ENCODE data around the gene SS18L1. TPM values are rescaled to one million over a fixed set of nuclear protein-coding genes. Genes with fewer than 3 reads are reported as not detected.

The SS18L1 gene
- total and polyA plus RNA-seq, 10 of the 15 experiments (the other 5 are each of a cell fraction or from before 2014, with no cell fraction given) = 1.8 to 20.0 (median 6.6) TPM

DNA sequence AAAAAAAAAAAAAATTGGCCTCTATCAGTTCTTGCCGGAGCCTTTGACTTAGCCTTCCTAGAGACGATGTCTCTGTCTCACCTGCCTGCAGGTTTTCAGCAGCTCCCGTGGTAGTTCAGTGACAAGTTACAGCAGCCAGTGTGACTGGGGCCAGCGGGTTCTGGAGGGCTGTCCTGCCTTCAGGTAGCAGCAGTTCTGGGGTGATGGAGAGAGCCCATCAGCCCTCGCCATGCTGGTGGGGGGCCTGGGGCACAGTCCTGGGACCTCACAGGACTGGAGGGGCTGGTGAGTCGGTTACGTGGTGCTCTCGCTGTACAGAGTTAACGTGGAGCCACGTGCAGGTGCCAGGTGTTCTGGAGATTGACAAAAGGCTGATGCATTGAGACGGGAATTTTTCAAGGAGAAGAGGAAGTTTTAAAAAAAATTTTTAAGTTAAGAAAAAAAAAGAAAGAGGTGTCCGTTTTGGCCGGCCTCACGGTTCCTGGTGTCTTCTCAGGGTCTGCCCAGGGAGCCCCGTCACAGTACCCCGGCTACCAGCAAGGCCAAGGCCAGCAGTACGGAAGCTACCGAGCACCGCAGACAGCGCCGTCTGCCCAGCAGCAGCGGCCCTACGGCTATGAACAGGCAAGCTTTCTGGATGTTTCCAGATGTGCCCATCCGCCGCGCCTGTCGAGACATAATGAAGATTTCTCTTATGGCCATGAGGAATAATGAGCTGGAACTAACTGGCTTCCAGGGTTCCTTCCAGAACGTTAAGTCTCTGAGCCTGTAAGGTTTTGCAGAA lies 30.6 kb downstream of the SS18L1 start:
- intact Hi-C loops (cut with micrococcal nuclease; ENCODE audit: unreplicated experiment) (no loop called here), in situ Hi-C loops (cut with MboI) (no loop called here)
- Histone ChIP-seq H2AFZ (ENCODE audit: control insufficient read depth, low read depth, low read length) (no peak overlapping the region), H3K27me3 (replicated peaks in 1 of 2; ENCODE audit: control insufficient read depth in 2 of 2, insufficient read depth in 2 of 2, low read length in 1 of 2) (no peaks in the 10 kb centered on the region), H3K9me3 (replicated peaks; ENCODE audit: control insufficient read depth, insufficient read depth, low read length) (no peaks in the 10 kb centered on the region), H3K4me3 (no peak overlapping the region), H3K4me2 (ENCODE audit: control insufficient read depth, insufficient read depth) (no peak overlapping the region), H3K36me3 (ENCODE audit: control insufficient read depth in 2 of 2, insufficient read depth in 2 of 2, low read length in 1 of 2) (peaks cover 0 to 2% of the 10 kb centered on the region in 2 experiments; a peak in 3 of 4 replicates), H3K27ac (ENCODE audit: control insufficient read depth, insufficient read depth) (no peak overlapping the region), H3K9ac (ENCODE audit: control insufficient read depth, insufficient read depth, low read length) (no peak overlapping the region), H3K79me2 (ENCODE audit: control insufficient read depth, insufficient read depth, low read length) (no peaks in the 10 kb centered on the region), H4K20me1 (ENCODE audit: control insufficient read depth, insufficient read depth) (no peaks in the 10 kb centered on the region), H3K4me1 (ENCODE audit: control insufficient read depth, insufficient read depth, low read length) (no peaks in the 10 kb centered on the region)
- 95% methylated on average over 28 of the region's 28 CpGs for WGBS (ENCODE audit: insufficient coverage, insufficient replicate concordance, low lambda C conversion rate, missing lambda C conversion rate)
- ChIA-PET CTCF (no interaction called here), POLR2A (no interaction called here), RAD21 (ENCODE audit: unreplicated experiment) (no interaction called here), SMC1A (ENCODE audit: uncharacterized antibody, unreplicated experiment) (no interaction called here)
- TF ChIP-seq TAF1 (IDR thresholded peaks at IDR 0.05; ENCODE audit: borderline replicate concordance, low read depth, low read length) (no peak), WRNIP1 (IDR thresholded peaks at IDR 0.05; ENCODE audit: borderline replicate concordance, low read depth, low read length) (no peak), BCL11A (IDR thresholded peaks at IDR 0.05; ENCODE audit: low read depth, low read length) (no peak), TARDBP (IDR thresholded peaks at IDR 0.05; ENCODE audit: borderline replicate concordance) (no peak), CBFB (IDR thresholded peaks at IDR 0.05; ENCODE audit: low read depth) (no peak), SMARCA5 (IDR thresholded peaks at IDR 0.05) (no peak)
- FAIRE-seq (no peak), DNase-seq (ENCODE audit: low read depth, low spot score) (no peak), ATAC-seq (no peak)
- no TSS peak for BruUV-seq (replicated peaks)

DNA sequence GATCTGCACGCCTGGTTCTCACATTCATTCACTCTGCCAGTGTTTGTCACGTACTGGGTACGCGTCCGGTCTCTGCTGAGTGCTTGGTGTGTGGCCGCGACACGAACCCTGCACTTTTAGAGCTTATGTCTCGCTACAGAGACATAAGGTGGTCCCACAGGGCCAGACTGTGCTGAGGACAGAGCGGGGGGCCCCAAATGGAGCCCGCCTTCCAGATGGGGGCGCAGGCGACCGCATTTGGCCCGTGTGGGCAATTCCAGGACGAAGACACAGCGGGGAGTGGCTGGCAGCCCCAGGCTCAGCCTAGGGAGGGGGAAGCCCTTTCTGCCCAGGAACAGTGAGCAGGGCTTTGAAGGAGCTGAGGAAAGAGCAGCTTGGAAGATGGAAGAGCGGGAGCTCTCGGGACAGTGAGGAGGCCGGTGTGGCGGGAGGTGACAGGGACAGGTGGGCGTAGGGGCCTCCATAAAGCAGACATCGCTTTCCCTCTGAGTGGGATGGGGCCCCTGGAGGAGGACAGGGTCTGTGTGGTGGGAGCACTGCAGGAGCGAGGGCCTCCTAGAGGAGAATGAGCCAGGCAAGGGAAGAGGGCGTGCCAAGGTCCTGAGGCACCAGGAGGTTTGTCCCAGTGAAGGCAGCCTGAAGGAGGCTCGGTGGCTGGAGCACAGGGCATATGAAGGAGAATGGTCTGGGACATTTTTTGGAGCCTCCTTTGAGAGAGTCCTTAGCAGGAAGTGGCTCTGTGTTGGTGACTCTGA lies 31.5 kb downstream of the SS18L1 start:
- Histone ChIP-seq H3K79me2 (ENCODE audit: control insufficient read depth, insufficient read depth, low read length) (no peaks in the 10 kb centered on the region), H3K4me3 (no peak overlapping the region), H3K9ac (ENCODE audit: control insufficient read depth, insufficient read depth, low read length) (no peak overlapping the region), H4K20me1 (ENCODE audit: control insufficient read depth, insufficient read depth) (no peaks in the 10 kb centered on the region), H3K4me2 (ENCODE audit: control insufficient read depth, insufficient read depth) (no peak overlapping the region), H3K36me3 (ENCODE audit: control insufficient read depth in 2 of 2, insufficient read depth in 2 of 2, low read length in 1 of 2) (peaks cover 0 to 2% of the 10 kb centered on the region in 2 experiments; a peak in 3 of 4 replicates), H2AFZ (ENCODE audit: control insufficient read depth, low read depth, low read length) (no peak overlapping the region), H3K27ac (ENCODE audit: control insufficient read depth, insufficient read depth) (no peak overlapping the region), H3K4me1 (ENCODE audit: control insufficient read depth, insufficient read depth, low read length) (no peaks in the 10 kb centered on the region), H3K27me3 (replicated peaks in 1 of 2; ENCODE audit: control insufficient read depth in 2 of 2, insufficient read depth in 2 of 2, low read length in 1 of 2) (no peaks in the 10 kb centered on the region), H3K9me3 (replicated peaks; ENCODE audit: control insufficient read depth, insufficient read depth, low read length) (no peaks in the 10 kb centered on the region)
- ATAC-seq (no peak), DNase-seq (ENCODE audit: low read depth, low spot score) (no peak), FAIRE-seq (no peak)
- RAD21 ChIA-PET (ENCODE audit: unreplicated experiment) = no interaction called here
- intact Hi-C loops (cut with micrococcal nuclease; ENCODE audit: unreplicated experiment) (no loop called here), in situ Hi-C loops (cut with MboI) (no loop called here)
- 96% methylated on average over 25 of the region's 26 CpGs for WGBS (ENCODE audit: insufficient coverage, insufficient replicate concordance, low lambda C conversion rate, missing lambda C conversion rate)
- BruUV-seq (replicated peaks) = no TSS peak
- CTCF ChIA-PET = no interaction called here
- SMC1A ChIA-PET (ENCODE audit: uncharacterized antibody, unreplicated experiment) = no interaction called here
- POLR2A ChIA-PET = no interaction called here
- TF ChIP-seq BCL3 (IDR thresholded peaks at IDR 0.05; ENCODE audit: borderline replicate concordance, insufficient read depth, low read depth, low read length, poor library complexity, severe bottlenecking) = no peak
- TF ChIP-seq NFYB (IDR thresholded peaks at IDR 0.05; ENCODE audit: insufficient read depth, low read depth, low read length) = no peak
- TF ChIP-seq, protein P1, sequence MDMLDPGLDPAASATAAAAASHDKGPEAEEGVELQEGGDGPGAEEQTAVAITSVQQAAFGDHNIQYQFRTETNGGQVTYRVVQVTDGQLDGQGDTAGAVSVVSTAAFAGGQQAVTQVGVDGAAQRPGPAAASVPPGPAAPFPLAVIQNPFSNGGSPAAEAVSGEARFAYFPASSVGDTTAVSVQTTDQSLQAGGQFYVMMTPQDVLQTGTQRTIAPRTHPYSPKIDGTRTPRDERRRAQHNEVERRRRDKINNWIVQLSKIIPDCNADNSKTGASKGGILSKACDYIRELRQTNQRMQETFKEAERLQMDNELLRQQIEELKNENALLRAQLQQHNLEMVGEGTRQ (IDR thresholded peaks at IDR 0.05; ENCODE audit: borderline replicate concordance, low read depth, low read length) = no peak
- TF ChIP-seq, protein P2, sequence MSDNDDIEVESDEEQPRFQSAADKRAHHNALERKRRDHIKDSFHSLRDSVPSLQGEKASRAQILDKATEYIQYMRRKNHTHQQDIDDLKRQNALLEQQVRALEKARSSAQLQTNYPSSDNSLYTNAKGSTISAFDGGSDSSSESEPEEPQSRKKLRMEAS (IDR thresholded peaks at IDR 0.05; ENCODE audit: low read depth, low read length) = no peak
- TF ChIP-seq PAX5 (IDR thresholded peaks at IDR 0.05; ENCODE audit: borderline replicate concordance, low read depth, low read length) = no peak
